T-cell (primary cell): ENCODE results near the gene NAGS. TPM values are rescaled to one million over a fixed set of nuclear protein-coding genes. Genes with fewer than 3 reads are reported as not detected.
A peak's percentile ranks its signal among the peaks of the same experiment; 100 is the strongest.
"Not testable (repeated sequence)": the region's sequence is repeated elsewhere in the genome, so short reads cannot be mapped to it uniquely, and the experiment has no call there.

Experiments
- ATAC-seq, 4 experiments: fragments of 200-7000 bp in 3 of 4; fragments of 150-1000 bp in 1 of 4; cut with Tn5 transposase; replicated peaks in 1 of 4; 1 replicate in 3 of 4; 2 replicates in 1 of 4; pipeline ENCODE4 v1.10.0; 2021; ENCODE audit warnings: moderate library complexity in 3 of 4, mild to moderate bottlenecking in 2 of 4, moderate number of reproducible peaks in 1 of 4
- CTCF ChIA-PET, 2 donors: fragments of 300-600 bp; sonication (Branson Sonifier 250); formaldehyde crosslinking; loops; one replicate each; lab custom pipeline; 2022; ENCODE audit warnings: antibody characterized with exemption in 2 of 2; lab: Charles Lee
- POLR2A ChIA-PET, 2 donors: fragments of 300-600 bp; sonication (Branson Sonifier 250); formaldehyde crosslinking; loops; one replicate each; lab custom pipeline; 2022; ENCODE audit warnings: antibody characterized with exemption in 2 of 2; lab: Charles Lee
- DNase-seq, 35 experiments: peaks; one replicate each; pipeline versions ENCODE4 v3.0.0 to v3.0.0-alpha.2; 2013 to 2023
- H3K27ac ChIP-seq: one replicate; pipeline ENCODE4 v1.5.1; 2013; ENCODE audit warnings: low read length
- H3K27me3 ChIP-seq, 2 experiments: replicated peaks in 1 of 2; 1 replicate in 1 of 2; 2 replicates in 1 of 2; pipeline versions ENCODE4 v1.6.1 to v1.7.0; 2013; ENCODE audit warnings: low read length in 1 of 2, mixed read lengths in 1 of 2; ENCODE audit not compliant: control insufficient read depth in 2 of 2, insufficient read depth in 2 of 2; ENCODE audit errors: extremely low read depth in 1 of 2
- H3K36me3 ChIP-seq, 2 donors: 1 replicate in 1 of 2; 2 replicates in 1 of 2; pipeline versions ENCODE4 v1.6.1 to v1.7.0; 2013; ENCODE audit warnings: low read length in 1 of 2; ENCODE audit not compliant: control insufficient read depth in 2 of 2, insufficient read depth in 1 of 2; ENCODE audit errors: extremely low read depth in 1 of 2
- H3K4me1 ChIP-seq, 2 experiments: 1 replicate in 1 of 2; 2 replicates in 1 of 2; pipeline versions ENCODE4 v1.6.1 to v1.7.0; 2013; ENCODE audit warnings: low read length in 2 of 2, mixed read lengths in 1 of 2; ENCODE audit not compliant: insufficient read depth in 2 of 2, control insufficient read depth in 1 of 2; ENCODE audit errors: extremely low read depth in 1 of 2
- H3K4me3 ChIP-seq, 2 donors: 1 replicate in 1 of 2; 2 replicates in 1 of 2; pipeline versions ENCODE4 v1.5.1 to v1.7.0; 2013; ENCODE audit warnings: mild to moderate bottlenecking in 2 of 2, low read length in 1 of 2, moderate library complexity in 1 of 2; ENCODE audit not compliant: control insufficient read depth in 1 of 2; ENCODE audit errors: extremely low read depth in 1 of 2
- H3K9me3 ChIP-seq: 2 replicates; pipeline ENCODE4 v1.7.0; 2013
- H3K27ac Mint-ChIP-seq, 2 donors: one replicate each; pipeline ENCODE4 v1.8.0; 2020 to 2021; ENCODE audit warnings: mild to moderate bottlenecking in 2 of 2, mixed read lengths in 2 of 2
- H3K27me3 Mint-ChIP-seq, 2 donors: one replicate each; pipeline ENCODE4 v1.8.0; 2021 to 2022; ENCODE audit warnings: mixed read lengths in 2 of 2
- H3K36me3 Mint-ChIP-seq: one replicate; pipeline ENCODE4 v1.8.0; 2021; ENCODE audit warnings: mixed read lengths
- H3K4me1 Mint-ChIP-seq, 3 donors: one replicate each; pipeline ENCODE4 v1.8.0; 2020 to 2022; ENCODE audit warnings: mixed read lengths in 3 of 3, mild to moderate bottlenecking in 1 of 3
- H3K4me3 Mint-ChIP-seq, 3 donors: one replicate each; pipeline ENCODE4 v1.8.0; 2020 to 2022; ENCODE audit warnings: mild to moderate bottlenecking in 3 of 3, mixed read lengths in 3 of 3, moderate library complexity in 3 of 3
- H3K9me3 Mint-ChIP-seq, 3 donors: one replicate each; pipeline ENCODE4 v1.8.0; 2020 to 2022; ENCODE audit warnings: mixed read lengths in 3 of 3
- WGBS: methylation state at CpG from one replicate; pipeline ENCODE4 v1.1.5; 2013; ENCODE audit warnings: missing lambda C conversion rate; ENCODE audit not compliant: insufficient coverage; 5-methylcytosine and 5-hydroxymethylcytosine counted together
- total RNA-seq, 35 experiments: library from RNA in 6 of 35; stranded (reverse) in 6 of 35; fragments of 120-200 nt in 1 of 35; gene quantifications; one replicate each; pipeline versions ENCODE4 v1.2.1 to v1.2.4 and lab custom pipeline; 2013 to 2026

NAGS gene, protein sequence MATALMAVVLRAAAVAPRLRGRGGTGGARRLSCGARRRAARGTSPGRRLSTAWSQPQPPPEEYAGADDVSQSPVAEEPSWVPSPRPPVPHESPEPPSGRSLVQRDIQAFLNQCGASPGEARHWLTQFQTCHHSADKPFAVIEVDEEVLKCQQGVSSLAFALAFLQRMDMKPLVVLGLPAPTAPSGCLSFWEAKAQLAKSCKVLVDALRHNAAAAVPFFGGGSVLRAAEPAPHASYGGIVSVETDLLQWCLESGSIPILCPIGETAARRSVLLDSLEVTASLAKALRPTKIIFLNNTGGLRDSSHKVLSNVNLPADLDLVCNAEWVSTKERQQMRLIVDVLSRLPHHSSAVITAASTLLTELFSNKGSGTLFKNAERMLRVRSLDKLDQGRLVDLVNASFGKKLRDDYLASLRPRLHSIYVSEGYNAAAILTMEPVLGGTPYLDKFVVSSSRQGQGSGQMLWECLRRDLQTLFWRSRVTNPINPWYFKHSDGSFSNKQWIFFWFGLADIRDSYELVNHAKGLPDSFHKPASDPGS
- total RNA-seq (1 to 10 TPM in 4 of 5 donors, under 1 TPM in 1; 0.35 to 2.4 (median 1.8) TPM), total RNA-seq (lab: John Stamatoyannopoulos, UW) (0 to 4.3 (median 1.2) reads per million in 29 experiments)
- total RNA-seq (2013) = 1.3 TPM

DNA sequence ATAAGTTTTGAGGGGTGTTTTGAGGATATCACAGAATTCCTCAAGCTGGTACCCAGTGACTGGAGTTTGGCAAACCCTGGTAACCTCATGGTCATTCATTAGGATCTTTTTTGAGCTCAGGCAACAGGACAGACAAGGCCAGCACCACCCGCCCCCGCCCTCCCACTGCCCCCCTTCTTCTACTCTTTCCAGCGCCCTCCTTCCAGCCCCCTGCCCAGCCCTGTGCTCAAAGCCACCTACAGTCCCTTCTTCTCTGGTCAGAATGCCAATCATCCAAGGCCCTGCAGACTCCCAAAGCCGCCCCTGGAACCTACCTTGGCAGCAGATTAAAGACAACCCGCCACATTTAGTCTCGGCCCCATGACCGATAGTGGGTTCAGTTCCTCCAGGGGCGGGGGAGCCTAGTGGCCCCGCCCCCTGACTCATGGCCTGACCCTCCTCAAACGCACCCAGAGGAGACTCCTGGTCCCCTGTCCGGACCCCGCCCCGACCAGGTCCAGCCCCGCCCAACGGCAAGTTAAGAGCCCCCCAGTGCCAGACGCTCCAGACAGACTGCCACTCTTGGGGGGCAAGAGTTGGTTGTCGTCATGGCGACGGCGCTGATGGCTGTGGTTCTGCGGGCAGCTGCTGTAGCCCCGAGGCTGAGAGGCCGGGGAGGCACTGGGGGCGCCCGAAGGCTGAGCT, at the start of gene NAGS:
NAGS (plus strand) TSS at position 546 of the 684 bp plus-strand sequence; CDS start at position 588, 42 bp downstream.
- Histone ChIP-seq H3K9me3 (no peaks in the 10 kb centered on the region), H3K36me3 (no peaks in the 10 kb centered on the region), H3K4me3 (peak within 1 kb of the TSS; percentile 49 to 77), H3K4me1 (peaks cover 20 to 48% of the 10 kb centered on the region in 2 experiments), H3K27me3 (peaks cover 0 to 62% of the 10 kb centered on the region in 2 experiments), H3K27ac (no peak within 1 kb of the TSS)
- ChIA-PET CTCF (interaction anchor here (0.6 to 0.7 kb wide), 3 partner anchors 40 to 999 kb away, joined by 3 to 4 read pairs (median 3); no protein-coding TSS in a partner anchor), POLR2A (interaction anchor here in 1 of 2 donors (0.6 kb wide), 1 partner anchor 14 kb away, joined by 13 read pairs; no protein-coding TSS in a partner anchor)
- peak in 1 of 35 experiments; percentile 32 for DNase-seq
- peaks cover 22 to 31% (median 25%) of the 10 kb centered on the region in 3 donors for H3K4me1 Mint-ChIP-seq
- H3K9me3 Mint-ChIP-seq = no peaks in the 10 kb centered on the region
- ATAC-seq = no peak
- WGBS = 11% methylated on average over 18 of the region's 25 CpGs
- no peaks in the 10 kb centered on the region for H3K36me3 Mint-ChIP-seq
- peak within 1 kb of the TSS; percentile 44 to 90 (median 67) for H3K4me3 Mint-ChIP-seq
- H3K27ac Mint-ChIP-seq = no peak within 1 kb of the TSS
- peaks cover 0 to 4% of the 10 kb centered on the region in 2 donors for H3K27me3 Mint-ChIP-seq

DNA sequence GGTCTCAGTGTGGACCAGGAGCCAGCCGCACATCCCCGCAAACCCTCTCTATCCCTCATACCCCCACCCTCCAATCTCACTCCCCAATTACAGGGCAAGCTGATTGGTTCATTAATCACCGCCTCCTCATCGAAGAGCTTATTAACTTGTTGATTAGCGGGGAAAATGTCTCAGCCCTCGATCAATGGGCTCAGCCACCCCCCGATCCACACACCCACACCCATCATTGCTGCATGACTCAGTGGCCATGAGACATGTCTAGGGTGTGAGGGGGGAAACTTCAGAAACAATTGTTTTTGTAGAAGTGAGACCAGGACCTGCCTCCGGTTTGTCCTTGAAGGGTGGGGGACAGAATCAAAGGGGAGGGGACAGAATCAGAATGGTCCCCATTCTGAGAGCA, 48.2 kb upstream of the NAGS start:
- peaks cover 24 to 48% of the 10 kb centered on the region in 2 donors for H3K27me3 Mint-ChIP-seq
- DNase-seq (no peak), ATAC-seq (no peak)
- H3K4me3 ChIP-seq = no peak overlapping the region
- H3K9me3 Mint-ChIP-seq = no peaks in the 10 kb centered on the region
- no peak overlapping the region for H3K27ac Mint-ChIP-seq
- ChIA-PET CTCF (no interaction called here), POLR2A (no interaction called here)
- peaks cover 0 to 12% of the 10 kb centered on the region in 2 experiments for H3K4me1 ChIP-seq
- no peak overlapping the region for H3K4me3 Mint-ChIP-seq
- WGBS = 84% methylated on average over 5 of the region's 8 CpGs
- H3K27ac ChIP-seq = no peak overlapping the region
- no peaks in the 10 kb centered on the region for H3K36me3 ChIP-seq
- peaks cover 2 to 64% of the 10 kb centered on the region in 2 experiments for H3K27me3 ChIP-seq
- peaks cover 2 to 4% (median 3%) of the 10 kb centered on the region in 3 donors for H3K4me1 Mint-ChIP-seq
- no peaks in the 10 kb centered on the region for H3K36me3 Mint-ChIP-seq
- no peaks in the 10 kb centered on the region for H3K9me3 ChIP-seq

DNA sequence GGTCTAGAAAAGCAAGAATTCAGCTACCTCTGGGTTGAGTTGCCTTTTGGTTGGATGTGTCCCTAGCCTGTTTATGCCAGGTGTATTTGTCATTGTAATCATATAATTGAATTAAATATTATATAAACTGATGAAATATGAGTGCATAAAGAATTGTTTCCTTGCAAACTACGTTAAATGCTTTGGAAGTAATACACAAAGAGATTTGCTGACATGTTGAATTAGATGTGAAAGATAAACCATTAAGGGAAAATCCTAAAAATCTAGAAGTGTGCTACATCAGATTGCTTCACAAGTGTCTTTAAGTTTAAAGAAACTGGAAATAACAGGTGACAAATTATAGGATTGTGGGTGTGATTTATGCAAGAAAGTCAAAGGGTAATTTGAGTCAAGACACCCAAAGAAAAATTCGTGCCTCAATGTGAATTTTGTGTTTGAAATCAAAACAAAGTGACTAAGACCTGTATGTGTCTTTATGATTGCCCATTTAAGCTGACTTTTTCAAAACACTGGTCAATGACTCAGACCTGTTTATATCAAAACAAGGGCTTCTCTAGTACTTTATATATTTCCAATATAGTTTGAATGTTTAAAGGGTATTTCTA, 45.6 kb upstream of the NAGS start:
- DNase-seq = no peak
- ATAC-seq = no peak
- POLR2A ChIA-PET = interaction anchor here in 1 of 2 donors (0.6 kb wide), 1 partner anchor 169 kb away, joined by 5 read pairs; no protein-coding TSS in a partner anchor
- Histone ChIP-seq H3K4me1 (no peaks in the 10 kb centered on the region), H3K9me3 (no peaks in the 10 kb centered on the region), H3K36me3 (no peaks in the 10 kb centered on the region), H3K27ac (no peak overlapping the region), H3K27me3 (peaks cover 2 to 44% of the 10 kb centered on the region in 2 experiments), H3K4me3 (no peak overlapping the region)
- Mint-ChIP-seq H3K27ac (no peak overlapping the region), H3K36me3 (no peaks in the 10 kb centered on the region), H3K9me3 (no peaks in the 10 kb centered on the region), H3K4me3 (no peak overlapping the region), H3K4me1 (no peaks in the 10 kb centered on the region), H3K27me3 (peaks cover 10 to 45% of the 10 kb centered on the region in 2 donors)
- WGBS = no CpG with 5 or more reads among the region's 2 CpGs
- CTCF ChIA-PET = interaction anchor here (0.6 to 0.7 kb wide), 2 partner anchors 16 to 375 kb away, joined by 3 to 4 read pairs; no protein-coding TSS in a partner anchor

DNA sequence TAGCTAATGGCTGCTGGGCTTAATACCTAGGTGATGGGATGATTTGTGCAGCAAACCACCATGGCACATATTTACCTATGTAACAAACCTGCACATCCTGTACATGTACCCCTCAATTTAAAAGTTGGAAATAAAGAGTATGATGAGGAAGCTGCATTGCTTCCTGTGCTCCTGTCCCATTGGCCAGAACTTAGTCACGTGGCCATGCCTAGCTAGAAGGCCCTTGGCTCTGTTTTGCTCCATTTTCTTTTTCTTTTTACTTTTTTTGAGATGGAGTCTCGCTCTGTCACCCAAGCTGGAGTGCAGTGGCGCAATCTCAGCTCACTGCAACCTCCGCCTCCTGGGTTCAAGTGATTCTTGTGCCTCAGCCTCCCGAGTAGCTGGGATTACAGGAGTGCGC, 43.1 kb upstream of the NAGS start:
- CTCF ChIA-PET = interaction anchor here (0.6 to 1.4 kb wide), 2 partner anchors 17 to 123 kb away, joined by 3 to 5 read pairs; no protein-coding TSS in a partner anchor
- H3K27ac Mint-ChIP-seq, H3K27ac ChIP-seq, H3K4me1 ChIP-seq, H3K9me3 Mint-ChIP-seq, H3K4me3 Mint-ChIP-seq, DNase-seq, H3K4me1 Mint-ChIP-seq, ATAC-seq, H3K4me3 ChIP-seq, H3K36me3 Mint-ChIP-seq, H3K9me3 ChIP-seq, POLR2A ChIA-PET, H3K36me3 ChIP-seq: not testable (repeated sequence)
- WGBS = 89% methylated on average over 3 of the region's 6 CpGs
- peaks cover 0 to 20% of the 10 kb centered on the region in 2 experiments for H3K27me3 ChIP-seq
- peaks cover 0 to 29% of the 10 kb centered on the region in 2 donors for H3K27me3 Mint-ChIP-seq

DNA sequence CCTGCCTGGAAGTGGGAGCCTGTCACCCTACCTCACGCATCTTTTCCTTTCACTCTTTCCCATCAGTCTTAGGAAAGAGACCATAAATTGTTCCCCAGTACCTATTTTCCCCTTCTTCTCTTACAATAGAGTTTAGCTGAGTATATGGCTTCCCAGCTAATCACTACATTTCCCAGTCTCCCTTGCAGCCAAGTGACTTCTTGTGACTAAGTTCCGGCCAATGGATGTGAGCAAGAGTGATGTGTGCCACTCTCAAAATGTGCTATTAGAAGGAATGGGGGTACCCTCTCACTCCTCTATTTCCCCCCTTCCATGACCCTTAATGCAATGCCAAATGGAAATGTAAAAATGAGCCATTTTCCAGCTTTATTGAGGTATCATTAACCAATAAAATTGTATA, 42.5 kb upstream of the NAGS start:
- H3K4me3 Mint-ChIP-seq = no peak overlapping the region
- Histone ChIP-seq H3K27ac (no peak overlapping the region), H3K9me3 (no peaks in the 10 kb centered on the region), H3K27me3 (peaks cover 0 to 14% of the 10 kb centered on the region in 2 experiments), H3K4me3 (no peak overlapping the region), H3K4me1 (no peaks in the 10 kb centered on the region), H3K36me3 (no peaks in the 10 kb centered on the region)
- CTCF ChIA-PET = interaction anchor here in 1 of 2 donors (1.4 kb wide), 1 partner anchor 18 kb away, joined by 5 read pairs; no protein-coding TSS in a partner anchor
- no peak overlapping the region for H3K27ac Mint-ChIP-seq
- ATAC-seq = no peak
- WGBS = 100% methylated on average over 1 of the region's 2 CpGs
- H3K27me3 Mint-ChIP-seq = peaks cover 0 to 25% of the 10 kb centered on the region in 2 donors
- no peaks in the 10 kb centered on the region for H3K36me3 Mint-ChIP-seq
- no peaks in the 10 kb centered on the region for H3K9me3 Mint-ChIP-seq
- no peak for DNase-seq
- no peaks in the 10 kb centered on the region for H3K4me1 Mint-ChIP-seq
- POLR2A ChIA-PET = no interaction called here
